CD14-positive monocyte (primary cell): ENCODE data around the gene EPHX1. TPM values are rescaled to one million over a fixed set of nuclear protein-coding genes. Genes with fewer than 3 reads are reported as not detected.

ENCODE experiments used
- DNase-seq, 3 donors: peaks; one replicate each; pipeline ENCODE4 v3.0.0-alpha.2; 2011 to 2022
- H2AFZ ChIP-seq: 2 replicates; pipeline ENCODE4 v1.6.0; 2012; ENCODE audit warnings: mild to moderate bottlenecking, low read depth, low read length, inconsistent platforms; ENCODE audit not compliant: insufficient read depth, poor library complexity, severe bottlenecking
- H3K27ac ChIP-seq, 2 donors: 1 replicate in 1 of 2; 2 replicates in 1 of 2; pipeline ENCODE4 v1.5.1; 2012 to 2013; ENCODE audit warnings: low read length in 2 of 2, control low read depth in 1 of 2, inconsistent platforms in 1 of 2, low read depth in 1 of 2, mild to moderate bottlenecking in 1 of 2
- H3K27me3 ChIP-seq, 2 donors: one replicate each; pipeline versions ENCODE4 v1.6.0 to v1.6.1; 2011 to 2013; ENCODE audit warnings: low read length in 2 of 2; ENCODE audit not compliant: control insufficient read depth in 2 of 2, insufficient read depth in 2 of 2
- H3K36me3 ChIP-seq, 2 donors: replicated peaks in 1 of 2; 1 replicate in 1 of 2; 2 replicates in 1 of 2; pipeline versions ENCODE4 v1.5.1 to v1.6.1; 2012 to 2013; ENCODE audit warnings: low read length in 2 of 2, control low read depth in 1 of 2, inconsistent platforms in 1 of 2, mild to moderate bottlenecking in 1 of 2; ENCODE audit not compliant: insufficient read depth in 2 of 2, control insufficient read depth in 1 of 2
- H3K4me1 ChIP-seq, 2 donors: 1 replicate in 1 of 2; 2 replicates in 1 of 2; pipeline versions ENCODE4 v1.5.1 to v1.6.1; 2012 to 2013; ENCODE audit warnings: low read length in 2 of 2, control low read depth in 1 of 2, inconsistent platforms in 1 of 2, mild to moderate bottlenecking in 1 of 2, moderate library complexity in 1 of 2; ENCODE audit not compliant: insufficient read depth in 2 of 2, control insufficient read depth in 1 of 2
- H3K4me2 ChIP-seq: replicated peaks from 2 replicates; pipeline ENCODE3; 2012; ENCODE audit warnings: low read length, moderate library complexity, mild to moderate bottlenecking; ENCODE audit not compliant: poor library complexity, severe bottlenecking; ENCODE audit errors: extremely low read depth
- H3K4me3 ChIP-seq, 3 experiments: fragments of 200-600 bp in 1 of 3; sonication (generic) in 1 of 3; replicated peaks in 1 of 3; 1 replicate in 2 of 3; 2 replicates in 1 of 3; pipeline ENCODE4 v1.5.1; 2011 to 2013; ENCODE audit warnings: low read length in 3 of 3, mild to moderate bottlenecking in 3 of 3, control low read depth in 2 of 3, low read depth in 2 of 3, inconsistent platforms in 1 of 3, moderate library complexity in 1 of 3
- H3K79me2 ChIP-seq: 2 replicates; pipeline ENCODE4 v1.6.0; 2012; ENCODE audit warnings: mild to moderate bottlenecking, control low read depth, inconsistent platforms, low read length, moderate library complexity; ENCODE audit not compliant: insufficient read depth
- H3K9ac ChIP-seq: 2 replicates; pipeline ENCODE4 v1.6.0; 2017; ENCODE audit warnings: low read length, mild to moderate bottlenecking; ENCODE audit not compliant: insufficient read depth, poor library complexity, severe bottlenecking
- H3K9me3 ChIP-seq, 2 donors: replicated peaks in 1 of 2; 1 replicate in 1 of 2; 2 replicates in 1 of 2; pipeline versions ENCODE4 v1.5.1 to v1.6.1; 2012 to 2013; ENCODE audit warnings: low read length in 2 of 2, control low read depth in 1 of 2; ENCODE audit not compliant: control insufficient read depth in 1 of 2, insufficient read depth in 1 of 2
- H4K20me1 ChIP-seq: 2 replicates; pipeline ENCODE4 v1.6.0; 2012; ENCODE audit warnings: mild to moderate bottlenecking, low read length, control low read depth, moderate library complexity; ENCODE audit not compliant: insufficient read depth
- H3K27ac Mint-ChIP-seq, 7 donors: one replicate each; pipeline ENCODE4 v1.8.0; 2020; ENCODE audit warnings: mild to moderate bottlenecking in 7 of 7, mixed read lengths in 7 of 7, moderate library complexity in 6 of 7, inconsistent platforms in 2 of 7
- H3K27me3 Mint-ChIP-seq, 3 donors: one replicate each; pipeline ENCODE4 v1.8.0; 2021 to 2022; ENCODE audit warnings: low read depth in 3 of 3, mild to moderate bottlenecking in 3 of 3, mixed read lengths in 3 of 3, moderate library complexity in 3 of 3, inconsistent platforms in 1 of 3
- H3K36me3 Mint-ChIP-seq, 2 donors: one replicate each; pipeline ENCODE4 v1.8.0; 2020; ENCODE audit warnings: mixed read lengths in 2 of 2, inconsistent platforms in 1 of 2, mild to moderate bottlenecking in 1 of 2
- H3K4me1 Mint-ChIP-seq: one replicate; pipeline ENCODE4 v1.8.0; 2020; ENCODE audit warnings: mild to moderate bottlenecking, mixed read lengths
- H3K4me3 Mint-ChIP-seq, 2 donors: one replicate each; pipeline ENCODE4 v1.8.0; 2020; ENCODE audit warnings: mild to moderate bottlenecking in 2 of 2, mixed read lengths in 2 of 2, moderate library complexity in 1 of 2
- H3K9me3 Mint-ChIP-seq, 7 donors: one replicate each; pipeline ENCODE4 v1.8.0; 2020 to 2022; ENCODE audit warnings: mixed read lengths in 7 of 7, mild to moderate bottlenecking in 6 of 7, moderate library complexity in 6 of 7, inconsistent platforms in 2 of 7
- WGBS: methylation state at CpG from one replicate; pipeline ENCODE4 v1.1.5; 2013; ENCODE audit warnings: missing lambda C conversion rate; ENCODE audit not compliant: insufficient coverage; 5-methylcytosine and 5-hydroxymethylcytosine counted together
- intact Hi-C, 2 donors: fragments of 100-400 bp; cut with micrococcal nuclease; formaldehyde crosslinking; loops; one replicate each; pipeline versions ENCODE4 v1.15.0 to v1.15.1; 2023
- polyA plus RNA-seq, 3 donors: library from polyadenylated mRNA; depleted of rRNA in 1 of 3; unstranded in 2 of 3; stranded (reverse) in 1 of 3; fragments of 300-500 nt in 2 of 3; fragments of >200 nt in 1 of 3; fragmentation: Illumina TruSeq in 2 of 3; gene quantifications; 1 replicate in 2 of 3; 2 replicates in 1 of 3; pipeline ENCODE4 v1.2.3, GENCODE V29; 2012 to 2021
- TF ChIP-seq, protein P1 (sequence below): fragments of 200-600 bp; IDR thresholded peaks from one replicate; pipeline ENCODE4 v1.8.0; 2022; ENCODE audit warnings: antibody characterized with exemption, mild to moderate bottlenecking

Gene EPHX1
- polyA plus RNA-seq, 3 donors = 4.6 to 23.8 (median 7.4) TPM

DNA sequence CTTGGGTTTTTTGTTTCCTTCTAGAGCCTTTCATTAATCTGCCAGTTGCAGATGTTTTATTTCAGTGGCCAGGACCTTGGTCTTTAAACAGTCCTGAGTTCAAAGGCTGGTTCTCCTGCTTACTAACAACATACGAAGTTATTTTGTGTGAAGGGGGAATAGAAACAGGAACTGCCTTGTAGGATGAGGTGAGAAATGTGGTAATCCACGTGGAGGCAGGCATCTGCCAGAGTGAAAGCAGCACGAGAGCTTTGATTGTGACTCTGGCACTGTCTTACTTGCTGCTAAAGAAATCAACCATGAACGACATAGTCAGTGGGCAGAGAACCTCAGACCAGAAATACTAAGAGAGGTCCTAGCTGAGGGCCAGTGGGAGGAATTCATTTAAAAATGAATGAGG, 41.9 kb downstream of the EPHX1 start:
- H3K27me3 ChIP-seq = no peaks in the 10 kb centered on the region
- H3K27ac ChIP-seq = no peak overlapping the region
- H3K4me3 Mint-ChIP-seq = no peak overlapping the region
- DNase-seq = peak; percentile 18 to 31 (median 29)
- H4K20me1 ChIP-seq = no peaks in the 10 kb centered on the region
- peak overlapping the region in 2 of 7 donors; percentile 76 to 81 for H3K27ac Mint-ChIP-seq
- no peaks in the 10 kb centered on the region for H3K79me2 ChIP-seq
- no peak overlapping the region for H2AFZ ChIP-seq
- H3K4me1 ChIP-seq = peaks cover 39 to 42% of the 10 kb centered on the region in 2 donors
- H3K36me3 Mint-ChIP-seq = peaks cover 73 to 87% of the 10 kb centered on the region in 2 donors
- H3K9me3 Mint-ChIP-seq = no peaks in the 10 kb centered on the region
- no peak overlapping the region for H3K4me3 ChIP-seq
- TF ChIP-seq, protein P1, sequence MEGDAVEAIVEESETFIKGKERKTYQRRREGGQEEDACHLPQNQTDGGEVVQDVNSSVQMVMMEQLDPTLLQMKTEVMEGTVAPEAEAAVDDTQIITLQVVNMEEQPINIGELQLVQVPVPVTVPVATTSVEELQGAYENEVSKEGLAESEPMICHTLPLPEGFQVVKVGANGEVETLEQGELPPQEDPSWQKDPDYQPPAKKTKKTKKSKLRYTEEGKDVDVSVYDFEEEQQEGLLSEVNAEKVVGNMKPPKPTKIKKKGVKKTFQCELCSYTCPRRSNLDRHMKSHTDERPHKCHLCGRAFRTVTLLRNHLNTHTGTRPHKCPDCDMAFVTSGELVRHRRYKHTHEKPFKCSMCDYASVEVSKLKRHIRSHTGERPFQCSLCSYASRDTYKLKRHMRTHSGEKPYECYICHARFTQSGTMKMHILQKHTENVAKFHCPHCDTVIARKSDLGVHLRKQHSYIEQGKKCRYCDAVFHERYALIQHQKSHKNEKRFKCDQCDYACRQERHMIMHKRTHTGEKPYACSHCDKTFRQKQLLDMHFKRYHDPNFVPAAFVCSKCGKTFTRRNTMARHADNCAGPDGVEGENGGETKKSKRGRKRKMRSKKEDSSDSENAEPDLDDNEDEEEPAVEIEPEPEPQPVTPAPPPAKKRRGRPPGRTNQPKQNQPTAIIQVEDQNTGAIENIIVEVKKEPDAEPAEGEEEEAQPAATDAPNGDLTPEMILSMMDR = no peak
- peaks cover 52% of the 10 kb centered on the region for H3K4me1 Mint-ChIP-seq
- H3K4me2 ChIP-seq = no peak overlapping the region
- intact Hi-C loops = no loop called here
- no peak overlapping the region for H3K9ac ChIP-seq
- H3K9me3 ChIP-seq = no peaks in the 10 kb centered on the region
- H3K27me3 Mint-ChIP-seq = peaks cover 0 to 4% (median 2%) of the 10 kb centered on the region in 3 donors
- peaks cover 37 to 75% of the 10 kb centered on the region in 2 donors for H3K36me3 ChIP-seq
- WGBS = 10% methylated on average over 2 of the region's 4 CpGs

DNA sequence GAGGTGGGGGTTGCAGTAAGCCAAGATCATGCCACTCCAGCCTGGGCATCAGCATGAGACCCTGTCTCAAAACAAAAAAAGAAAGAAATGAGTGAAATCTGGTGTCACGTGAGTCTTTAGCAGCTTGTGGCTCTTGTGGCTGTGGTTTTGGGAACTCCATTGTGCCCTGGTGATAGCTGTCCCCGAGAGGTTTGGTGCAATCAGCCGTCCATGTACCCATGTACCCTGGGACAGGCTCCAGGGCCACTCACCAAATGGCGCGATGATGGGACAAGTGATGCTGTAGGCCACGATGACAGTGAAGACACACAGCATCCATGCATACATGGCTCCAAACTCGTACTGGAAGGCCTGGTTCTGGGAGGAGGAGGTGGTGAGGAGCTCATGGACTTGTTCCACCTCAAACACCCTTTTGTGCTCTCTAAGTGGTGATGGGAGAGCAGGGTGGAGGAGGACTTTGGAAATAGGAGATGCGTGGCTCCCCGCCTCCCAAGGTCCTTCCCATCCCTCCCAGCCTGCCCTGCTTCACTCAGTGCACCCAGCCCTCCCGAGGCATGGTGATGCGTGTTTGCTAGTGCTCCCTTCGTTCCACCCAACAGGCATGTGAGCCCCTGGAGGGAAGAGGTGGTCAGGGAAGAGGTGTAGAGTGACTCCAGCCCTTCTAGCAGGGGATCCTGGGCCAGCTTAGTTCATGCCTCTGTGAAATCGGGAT, 42.6 kb downstream of the EPHX1 start:
- peaks cover 32 to 75% of the 10 kb centered on the region in 2 donors for H3K36me3 ChIP-seq
- Mint-ChIP-seq H3K27me3 (peaks cover 0 to 5% (median 2%) of the 10 kb centered on the region in 3 donors), H3K4me3 (no peak overlapping the region), H3K36me3 (peaks cover 69 to 86% of the 10 kb centered on the region in 2 donors), H3K27ac (peak overlapping the region in 2 of 7 donors; percentile 26 to 48), H3K4me1 (peaks cover 52% of the 10 kb centered on the region), H3K9me3 (no peaks in the 10 kb centered on the region)
- H3K4me3 ChIP-seq = no peak overlapping the region
- no peak overlapping the region for H3K27ac ChIP-seq
- no peaks in the 10 kb centered on the region for H4K20me1 ChIP-seq
- H3K79me2 ChIP-seq = no peaks in the 10 kb centered on the region
- intact Hi-C loops = no loop called here
- no peaks in the 10 kb centered on the region for H3K27me3 ChIP-seq
- no peak for DNase-seq
- H2AFZ ChIP-seq = no peak overlapping the region
- TF ChIP-seq, protein P1 = no peak
- peaks cover 39 to 42% of the 10 kb centered on the region in 2 donors for H3K4me1 ChIP-seq
- no peak overlapping the region for H3K4me2 ChIP-seq
- H3K9me3 ChIP-seq = no peaks in the 10 kb centered on the region
- H3K9ac ChIP-seq = no peak overlapping the region
- 50% methylated on average over 7 of the region's 13 CpGs for WGBS
